ENCODE data around the gene TBX3. TPM values are rescaled to one million over a fixed set of nuclear protein-coding genes. Genes with fewer than 3 reads are reported as not detected.
A peak's percentile ranks its signal among the peaks of the same experiment; 100 is the strongest.

Gene TBX3
- polyA plus RNA-seq, 1 of the 3 experiments (the other 2 are of a cell fraction): 10.2 TPM

GRCh38 chr12:114676142-114676741 is 7.7 kb downstream of the TBX3 start:
- no peaks in the 10 kb centered on the region for H3K27me3 ChIP-seq (ENCODE audit: insufficient read depth)
- WGBS (ENCODE audit: low lambda C conversion rate): 92% methylated on average over 6 of the region's 6 CpGs
- no peak overlapping the region for H3K4me3 ChIP-seq (ENCODE audit: low read depth in 2 of 2, low read length in 1 of 2)
- TF ChIP-seq CTCF (IDR thresholded peaks at IDR 0.05): no peak
- TF ChIP-seq USF2 (IDR thresholded peaks at IDR 0.05; ENCODE audit: borderline replicate concordance, low read depth, low read length): no peak
- TF ChIP-seq EZH2phosphoT487 (IDR thresholded peaks at IDR 0.05; ENCODE audit: borderline replicate concordance, low read depth): no peak
- TF ChIP-seq FOSL2 (IDR thresholded peaks at IDR 0.05; ENCODE audit: borderline replicate concordance, low read depth): no peak
- TF ChIP-seq SMC3 (IDR thresholded peaks at IDR 0.05; ENCODE audit: low read depth, low read length): no peak
- TF ChIP-seq TCF12 (IDR thresholded peaks at IDR 0.05): no peak
- TF ChIP-seq CHD2 (IDR thresholded peaks at IDR 0.05; ENCODE audit: low read length, partially characterized antibody): no peak
- TF ChIP-seq PBX3 (IDR thresholded peaks at IDR 0.05): no peak
- TF ChIP-seq YY1 (IDR thresholded peaks at IDR 0.05; ENCODE audit: low read depth): no peak
- no peak for TF ChIP-seq RXRA (IDR thresholded peaks at IDR 0.05; ENCODE audit: borderline replicate concordance, low read depth)
- TF ChIP-seq JUND (IDR thresholded peaks at IDR 0.05): no peak
- no peak for TF ChIP-seq GABPA (IDR thresholded peaks at IDR 0.05; ENCODE audit: low read depth)
- no peak for TF ChIP-seq USF1 (IDR thresholded peaks at IDR 0.05; ENCODE audit: borderline replicate concordance, low read depth)
- no peak for TF ChIP-seq TAF1 (IDR thresholded peaks at IDR 0.05; ENCODE audit: borderline replicate concordance, low read depth, low read length)
- no peak for TF ChIP-seq FOXM1 (IDR thresholded peaks at IDR 0.05; ENCODE audit: low read depth)
- no peak for TF ChIP-seq MEF2A (IDR thresholded peaks at IDR 0.05; ENCODE audit: borderline replicate concordance, low read depth)
- no peak for TF ChIP-seq EP300 (IDR thresholded peaks at IDR 0.05; ENCODE audit: borderline replicate concordance in 1 of 2, low read depth in 1 of 2, low read length in 1 of 2)
- H3K4me2 ChIP-seq: no peak overlapping the region
- H3F3A ChIP-seq (replicated peaks; ENCODE audit: insufficient read depth): peaks cover 4% of the 10 kb centered on the region
- H3K9me3 ChIP-seq: no peaks in the 10 kb centered on the region
- H3K4me1 ChIP-seq (ENCODE audit: control insufficient read depth in 1 of 2, insufficient read depth in 2 of 2, low read depth in 1 of 2, low read length in 1 of 2): peaks cover 0 to 57% of the 10 kb centered on the region in 2 experiments; a peak in 2 of 4 replicates
- H3K79me2 ChIP-seq (ENCODE audit: insufficient read depth): peaks cover 40% of the 10 kb centered on the region
- peaks cover 21 to 70% of the 10 kb centered on the region in 2 experiments for H3K36me3 ChIP-seq (replicated peaks in 1 of 2; ENCODE audit: control insufficient read depth in 1 of 2, insufficient read depth in 2 of 2, low read length in 1 of 2)
- no peak for DNase-seq
- no peaks in the 10 kb centered on the region for H4K20me1 ChIP-seq (ENCODE audit: insufficient read depth)
- H3K27ac ChIP-seq (ENCODE audit: low read depth in 2 of 2, low read length in 1 of 2): peak overlapping the region in 1 of 2 experiments; percentile 96; a peak in 2 of 4 replicates
- ChIA-PET POLR2A (interaction anchor here (2.0 to 2.2 kb wide), 2 partner anchors 8 to 1080 kb away, joined by 4 to 13 read pairs; partner anchors contain the start of gene TBX3), CTCF (interaction anchor here (0.6 to 11.3 kb wide), 12 partner anchors 7 to 1196 kb away, joined by 3 to 117 read pairs (median 4); partner anchors contain the start of gene TBX3)
- no peak overlapping the region for H2AFZ ChIP-seq (ENCODE audit: low read depth)
- H3K9me2 ChIP-seq: no peaks in the 10 kb centered on the region
- no peak overlapping the region for H3K9ac ChIP-seq
